Thoracic aorta (tissue), 2 donors: ENCODE measurements around the gene CLMN. TPM values are rescaled to one million over a fixed set of nuclear protein-coding genes. Genes with fewer than 3 reads are reported as not detected.

ENCODE experiments used
- ATAC-seq: fragments of 150-250 bp; one replicate; pipeline ENCODE4 v1.8.0; 2017; ENCODE audit warnings: low read depth; ENCODE audit not compliant: insufficient number of reproducible peaks, low FRiP score
- DNase-seq: peaks from one replicate; pipeline ENCODE4 v3.0.0-alpha.2; 2020; ENCODE audit warnings: low spot score
- H3K27ac ChIP-seq, 2 donors: fragments of 200-600 bp; sonication (generic); 1 replicate in 1 of 2; 2 replicates in 1 of 2; pipeline ENCODE4 v1.5.1; 2016; ENCODE audit warnings: mild to moderate bottlenecking in 2 of 2, moderate library complexity in 2 of 2
- H3K27me3 ChIP-seq: fragments of 200-600 bp; sonication (generic); replicated peaks from 2 replicates; pipeline ENCODE4 v1.6.0; 2016; ENCODE audit warnings: mild to moderate bottlenecking; ENCODE audit not compliant: insufficient read depth
- H3K36me3 ChIP-seq: fragments of 200-600 bp; sonication (generic); one replicate; pipeline ENCODE4 v1.5.1; 2016
- H3K4me1 ChIP-seq, 2 donors: fragments of 200-600 bp; sonication (generic); 1 replicate in 1 of 2; 2 replicates in 1 of 2; pipeline versions ENCODE4 v1.5.1 to v1.6.0; 2016; ENCODE audit warnings: low read depth in 2 of 2, mild to moderate bottlenecking in 1 of 2; ENCODE audit not compliant: control insufficient read depth in 1 of 2
- H3K4me3 ChIP-seq: fragments of 200-600 bp; sonication (generic); 2 replicates; pipeline ENCODE4 v1.5.1; 2016; ENCODE audit warnings: mild to moderate bottlenecking
- H3K9me3 ChIP-seq: fragments of 200-600 bp; sonication (generic); 2 replicates; pipeline ENCODE4 v1.5.1; 2016
- total RNA-seq, 2 donors: library from RNA; depleted of rRNA; stranded (reverse); fragments of >200 nt; gene quantifications; one replicate each; pipeline versions ENCODE4 v1.1.0 to v1.2.3, GENCODE V29; 2016
- TF ChIP-seq, protein P1 (sequence below): fragments of 200-600 bp; sonication (generic); IDR thresholded peaks from one replicate; pipeline ENCODE4 v1.5.1; 2019; ENCODE audit warnings: antibody characterized with exemption

Gene CLMN
- total RNA-seq, 2 donors from 2014 or later, result 7.3 to 10.4 TPM

DNA sequence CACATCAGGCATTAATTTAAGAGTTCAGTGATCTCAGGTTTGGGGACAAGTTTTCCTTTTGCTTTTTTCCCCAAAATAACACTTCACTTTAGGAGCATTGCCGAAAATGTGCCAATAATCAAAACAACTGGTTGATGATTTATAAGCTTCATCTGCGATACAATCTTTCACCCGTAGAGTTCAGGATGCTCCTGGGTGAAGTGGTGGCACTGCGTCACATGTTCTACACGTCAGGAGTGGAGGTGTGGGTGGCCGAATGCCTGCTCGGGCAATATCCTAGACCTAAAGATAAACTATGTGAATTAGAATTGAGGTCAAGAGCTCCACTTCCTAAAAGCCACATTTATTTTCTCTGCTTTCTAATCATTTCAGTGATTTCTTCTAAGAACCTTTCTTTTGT lies 91.5 kb downstream of the CLMN start:
- Histone ChIP-seq H3K9me3 (no peaks in the 10 kb centered on the region), H3K4me1 (peaks cover 0 to 14% of the 10 kb centered on the region in 2 donors), H3K27ac (no peak overlapping the region), H3K36me3 (no peaks in the 10 kb centered on the region), H3K4me3 (no peak overlapping the region), H3K27me3 (no peaks in the 10 kb centered on the region)
- TF ChIP-seq, protein P1, sequence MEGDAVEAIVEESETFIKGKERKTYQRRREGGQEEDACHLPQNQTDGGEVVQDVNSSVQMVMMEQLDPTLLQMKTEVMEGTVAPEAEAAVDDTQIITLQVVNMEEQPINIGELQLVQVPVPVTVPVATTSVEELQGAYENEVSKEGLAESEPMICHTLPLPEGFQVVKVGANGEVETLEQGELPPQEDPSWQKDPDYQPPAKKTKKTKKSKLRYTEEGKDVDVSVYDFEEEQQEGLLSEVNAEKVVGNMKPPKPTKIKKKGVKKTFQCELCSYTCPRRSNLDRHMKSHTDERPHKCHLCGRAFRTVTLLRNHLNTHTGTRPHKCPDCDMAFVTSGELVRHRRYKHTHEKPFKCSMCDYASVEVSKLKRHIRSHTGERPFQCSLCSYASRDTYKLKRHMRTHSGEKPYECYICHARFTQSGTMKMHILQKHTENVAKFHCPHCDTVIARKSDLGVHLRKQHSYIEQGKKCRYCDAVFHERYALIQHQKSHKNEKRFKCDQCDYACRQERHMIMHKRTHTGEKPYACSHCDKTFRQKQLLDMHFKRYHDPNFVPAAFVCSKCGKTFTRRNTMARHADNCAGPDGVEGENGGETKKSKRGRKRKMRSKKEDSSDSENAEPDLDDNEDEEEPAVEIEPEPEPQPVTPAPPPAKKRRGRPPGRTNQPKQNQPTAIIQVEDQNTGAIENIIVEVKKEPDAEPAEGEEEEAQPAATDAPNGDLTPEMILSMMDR, result no peak
- ATAC-seq (no peak), DNase-seq (no peak)

DNA sequence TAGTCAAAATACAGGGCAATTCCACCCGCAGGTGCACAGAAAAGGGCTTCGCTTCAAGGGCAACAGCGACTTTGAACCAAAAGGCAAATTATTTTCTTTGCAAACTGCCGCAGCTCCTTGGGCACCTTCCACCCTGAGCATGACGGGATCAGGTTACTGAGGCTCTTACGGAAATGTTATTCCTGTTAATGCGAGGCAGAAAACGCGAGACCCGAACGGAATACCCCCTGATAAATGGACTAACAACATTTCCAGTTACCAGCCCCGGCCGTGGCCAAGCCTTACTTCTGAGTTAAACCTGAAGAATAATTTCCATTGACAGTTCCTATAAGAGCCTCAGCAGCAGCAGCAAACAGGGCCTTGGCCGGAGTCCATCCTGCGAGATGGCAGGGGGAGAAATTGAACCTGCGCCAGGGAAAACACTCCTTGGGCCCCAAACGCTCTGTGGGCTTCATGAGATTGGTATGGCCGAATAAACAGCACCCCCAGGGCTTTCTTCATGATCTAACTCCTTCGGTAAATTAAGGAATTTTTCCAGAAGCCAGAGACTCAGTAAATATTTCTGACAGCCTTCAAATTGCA lies 92.3 kb downstream of the CLMN start:
- H3K36me3 ChIP-seq, result no peaks in the 10 kb centered on the region
- peak overlapping the region in 1 of 2 donors; percentile 24 for H3K27ac ChIP-seq
- peak overlapping the region; percentile 58 for H3K4me3 ChIP-seq
- H3K4me1 ChIP-seq, result peaks cover 0 to 14% of the 10 kb centered on the region in 2 donors
- DNase-seq (no peak), ATAC-seq (no peak)
- no peaks in the 10 kb centered on the region for H3K27me3 ChIP-seq
- TF ChIP-seq, protein P1, result no peak
- no peaks in the 10 kb centered on the region for H3K9me3 ChIP-seq

DNA sequence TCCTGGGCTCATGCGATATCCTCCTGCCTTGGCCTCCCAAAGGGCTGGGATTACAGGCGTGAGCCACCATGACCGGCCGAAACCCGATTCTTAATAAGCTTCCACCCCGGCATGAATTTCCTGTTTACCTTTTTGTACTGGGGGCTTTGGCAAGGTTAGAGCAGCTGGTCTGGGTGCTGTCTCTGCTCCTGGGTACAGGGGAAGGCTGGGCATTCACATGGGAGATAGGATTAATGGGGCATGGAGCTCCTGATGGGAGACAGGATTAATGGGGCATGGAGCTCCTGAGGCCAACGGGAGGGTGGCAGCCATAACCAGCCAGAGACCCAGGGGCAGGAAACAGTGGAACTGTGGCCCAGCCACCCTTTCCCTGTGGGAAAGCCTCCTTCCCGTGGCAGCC lies 92.9 kb downstream of the CLMN start:
- TF ChIP-seq, protein P1, result no peak
- Histone ChIP-seq H3K36me3 (no peaks in the 10 kb centered on the region), H3K9me3 (no peaks in the 10 kb centered on the region), H3K4me3 (peak overlapping the region; percentile 58), H3K27me3 (no peaks in the 10 kb centered on the region), H3K4me1 (peaks cover 0 to 14% of the 10 kb centered on the region in 2 donors), H3K27ac (no peak overlapping the region)
- no peak for DNase-seq
- ATAC-seq, result no peak

DNA sequence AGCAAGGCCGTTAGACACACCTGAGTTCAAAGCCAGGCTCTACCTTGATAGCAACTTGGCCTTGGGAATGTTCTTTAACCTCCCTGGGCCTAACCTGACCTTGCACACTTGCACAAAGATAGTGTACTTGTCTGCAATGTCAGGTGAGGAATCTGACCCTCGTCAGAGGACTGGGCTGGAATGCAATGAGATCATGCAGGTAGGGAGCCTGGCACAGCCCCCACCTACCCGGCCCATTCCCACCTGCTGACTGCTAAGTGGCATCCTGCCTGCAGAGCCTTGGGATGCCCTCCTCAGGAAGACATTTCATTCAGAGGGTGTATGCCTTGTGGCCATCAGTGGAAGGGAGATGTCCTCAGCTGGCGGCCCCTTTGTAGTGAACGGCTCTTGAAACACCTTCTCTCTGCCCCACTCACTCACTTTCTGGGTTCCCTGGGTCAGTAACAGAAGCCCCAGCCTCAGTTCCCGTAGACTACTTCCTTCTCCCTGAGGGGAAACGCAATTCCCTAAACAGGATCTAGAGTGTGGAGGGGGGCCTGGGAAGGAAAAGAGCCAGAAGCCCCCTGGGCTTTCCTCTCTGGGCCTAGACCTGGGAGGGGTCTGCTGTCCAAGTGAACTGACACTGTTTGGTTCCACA lies 94.3 kb downstream of the CLMN start:
- Histone ChIP-seq H3K4me1 (peaks cover 0 to 14% of the 10 kb centered on the region in 2 donors), H3K27me3 (no peaks in the 10 kb centered on the region), H3K4me3 (no peak overlapping the region), H3K36me3 (no peaks in the 10 kb centered on the region), H3K9me3 (no peaks in the 10 kb centered on the region), H3K27ac (no peak overlapping the region)
- TF ChIP-seq, protein P1, result no peak
- ATAC-seq, result no peak
- DNase-seq, result no peak

DNA sequence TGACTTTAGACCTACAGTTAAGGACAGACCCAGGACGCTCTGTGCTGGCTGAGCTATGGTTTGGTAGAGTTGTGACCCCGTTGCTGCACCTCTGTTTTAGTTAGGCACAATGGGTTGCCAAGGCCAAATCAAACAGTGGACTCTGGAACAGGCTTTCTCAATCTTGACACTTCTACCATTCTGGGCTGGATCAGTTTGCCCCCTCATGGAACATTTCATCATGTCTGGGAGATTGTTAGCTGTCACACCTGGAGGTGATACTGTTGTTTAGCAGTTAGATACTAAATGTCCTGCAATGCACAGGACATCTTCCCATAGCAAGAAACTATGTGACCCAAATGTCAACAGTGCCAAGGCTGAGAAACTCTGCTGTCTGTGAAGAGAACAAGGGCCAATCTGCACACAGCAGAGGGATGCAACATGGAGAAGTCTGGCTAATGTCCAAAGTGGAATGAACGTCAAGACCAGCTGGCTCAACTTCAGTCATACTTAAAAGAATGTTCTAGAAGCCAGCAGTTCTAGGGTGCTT lies 96.8 kb downstream of the CLMN start:
- Histone ChIP-seq H3K4me1 (peaks cover 0 to 14% of the 10 kb centered on the region in 2 donors), H3K27me3 (no peaks in the 10 kb centered on the region), H3K36me3 (no peaks in the 10 kb centered on the region), H3K9me3 (no peaks in the 10 kb centered on the region), H3K27ac (no peak overlapping the region), H3K4me3 (no peak overlapping the region)
- TF ChIP-seq, protein P1, result no peak
- DNase-seq (no peak), ATAC-seq (no peak)
